ENCODE measurements around the gene TSR1. TPM values are rescaled to one million over a fixed set of nuclear protein-coding genes. Genes with fewer than 3 reads are reported as not detected.

The TSR1 gene
- total RNA-seq, 4 donors from 2014 or later = 31.6 to 124 (median 40.8) TPM

- no peak for ATAC-seq (ENCODE audit: low FRiP score)
- no peak for TF ChIP-seq CTCF (IDR thresholded peaks at IDR 0.05)
- no peak for DNase-seq (ENCODE audit: low spot score)
Observed at GRCh38 chr17:2380226-2380922, 44.1 kb upstream of the TSR1 start.

GRCh38 chr17:2379489-2380225 is 43.4 kb upstream of the TSR1 start:
- no peak for DNase-seq (ENCODE audit: low spot score)
- ATAC-seq (ENCODE audit: low FRiP score) = no peak

GRCh38 chr17:2378905-2379304 is 42.6 kb upstream of the TSR1 start:
- no peak for DNase-seq (ENCODE audit: low spot score)
- no peak for TF ChIP-seq CTCF (IDR thresholded peaks at IDR 0.05)
- ATAC-seq (ENCODE audit: low FRiP score) = no peak

More at GRCh38 chr17:2379489-2380225, 43.4 kb upstream of the TSR1 start:
- TF ChIP-seq CTCF (IDR thresholded peaks at IDR 0.05) = no peak

- no peak for TF ChIP-seq CTCF (IDR thresholded peaks at IDR 0.05)
- ATAC-seq (ENCODE audit: low FRiP score) (no peak), DNase-seq (ENCODE audit: low spot score) (no peak)
Observed at GRCh38 chr17:2377659-2378058, 41.4 kb upstream of the TSR1 start.

- DNase-seq (ENCODE audit: low spot score) = no peak
- no peak for TF ChIP-seq CTCF (IDR thresholded peaks at IDR 0.05)
- ATAC-seq (ENCODE audit: low FRiP score) = no peak
Observed at GRCh38 chr17:2376107-2376506, 39.9 kb upstream of the TSR1 start.

GRCh38 chr17:2375406-2375805 is 39.1 kb upstream of the TSR1 start:
- no peak for DNase-seq (ENCODE audit: low spot score)
- ATAC-seq (ENCODE audit: low FRiP score) = no peak
- no peak for TF ChIP-seq CTCF (IDR thresholded peaks at IDR 0.05)
